K562 (cell line): ENCODE data around the gene BCHE. TPM values are rescaled to one million over a fixed set of nuclear protein-coding genes. Genes with fewer than 3 reads are reported as not detected.

ENCODE experiments used
- DDX20 ChIP-seq: fragments of 450-650 bp; IDR thresholded peaks from 2 replicates; pipeline ENCODE4 v1.6.1; 2016; ENCODE audit warnings: missing genetic modification characterization, low read depth, mild to moderate bottlenecking, missing compliant biosample characterization, moderate library complexity
- LARP7 ChIP-seq: fragments of 450-650 bp; IDR thresholded peaks from 2 replicates; pipeline ENCODE4 v1.6.1; 2016
- NCOA2 ChIP-seq, 2 experiments: fragments of 450-650 bp; IDR thresholded peaks; 2 replicates each; pipeline ENCODE4 v1.6.1; 2018; ENCODE audit warnings: mild to moderate bottlenecking in 2 of 2, moderate library complexity in 1 of 2; ENCODE audit not compliant: partially characterized antibody in 2 of 2
- NR2F6 ChIP-seq: fragments of 450-650 bp; formaldehyde crosslinking; IDR thresholded peaks from 2 replicates; pipeline ENCODE4 v1.4.0; 2020; ENCODE audit warnings: mild to moderate bottlenecking
- POLR2AphosphoS5 ChIP-seq: IDR thresholded peaks from 2 replicates; pipeline ENCODE4 v1.6.1; 2011; ENCODE audit warnings: mild to moderate bottlenecking, low read depth, low read length, moderate library complexity; ENCODE audit not compliant: control insufficient read depth, insufficient read depth
- ZBTB8A ChIP-seq: fragments of 450-650 bp; IDR thresholded peaks from 2 replicates; pipeline ENCODE4 v1.6.1; 2018; ENCODE audit warnings: mild to moderate bottlenecking, moderate library complexity; ENCODE audit not compliant: partially characterized antibody
- polyA plus RNA-seq, 8 experiments: library from polyadenylated mRNA; depleted of rRNA in 4 of 8; stranded (reverse) in 5 of 8; unstranded in 3 of 8; fragments of >200 nt; fragmentation: Nextera tagmentation in 2 of 8; fragmentation: Illumina TruSeq in 1 of 8; extraction: Ambion mirVana in 2 of 8; extraction: Trizol in 1 of 8; gene quantifications; 2 replicates each; pipeline versions ENCODE4 v1.2.1 to v1.2.3, GENCODE V29; 2011 to 2014; ENCODE audit warnings: inconsistent platforms in 1 of 8, missing spikeins in 1 of 8
- total RNA-seq, 7 experiments: library from RNA; depleted of rRNA in 6 of 7; stranded (reverse); fragments of >200 nt in 6 of 7; fragmentation: Illumina TruSeq in 2 of 7; extraction: Trizol in 2 of 7; gene quantifications; 2 replicates each; pipeline versions ENCODE4 v1.2.1 to v1.2.3, GENCODE V29; 2011 to 2021; ENCODE audit warnings: low replicate concordance in 1 of 7
- TF ChIP-seq, protein P1 (sequence below): fragments of 150-350 bp; conservative IDR thresholded peaks from 2 replicates; pipeline ENCODE4 v1.6.1; 2014; ENCODE audit warnings: low read length
- TF ChIP-seq, protein P2 (sequence below): sonication (generic); formaldehyde crosslinking; IDR thresholded peaks from 2 replicates; pipeline ENCODE4 v1.8.1; 2022; ENCODE audit warnings: missing genetic modification reagents

BCHE gene
- total and polyA plus RNA-seq, 9 of the 15 experiments (the other 6 are each of a cell fraction or from before 2014, with no cell fraction given) = 0.09 to 0.24 (median 0.12) TPM; not detected in 2

DNA sequence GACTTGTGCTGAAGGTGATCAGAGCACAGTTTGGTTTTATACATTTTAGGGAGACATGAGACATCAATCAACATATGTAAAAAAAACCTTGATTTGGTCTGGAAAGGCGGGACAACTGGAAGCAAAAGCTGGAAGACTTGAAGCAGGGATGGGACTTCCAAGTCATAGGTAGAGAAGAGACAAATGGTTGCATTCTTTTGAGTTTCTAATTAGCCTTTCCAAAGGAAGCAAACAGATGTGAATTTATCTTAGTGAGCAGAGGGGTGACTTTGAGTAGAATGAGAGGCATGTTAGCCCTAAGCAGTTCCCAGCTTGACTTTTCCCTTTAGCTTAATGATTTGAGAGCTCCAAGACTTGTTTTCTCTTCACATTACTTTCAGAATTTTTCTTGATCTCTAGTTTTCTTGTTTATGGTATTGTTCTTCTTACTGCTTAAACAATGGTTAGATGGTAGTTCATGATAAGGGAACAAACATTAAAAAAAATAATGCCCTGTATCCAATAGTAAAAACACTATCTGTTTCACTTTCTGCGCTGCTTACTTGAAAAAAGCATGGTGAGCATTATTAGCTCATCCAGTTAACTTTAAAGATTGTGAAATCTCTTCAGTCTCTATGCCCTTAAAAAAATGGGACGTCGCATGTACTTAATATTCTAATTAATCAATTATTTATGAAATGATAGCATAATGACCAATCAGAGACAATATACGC lies 48.5 kb upstream of the BCHE start (continued):
- TF ChIP-seq ZBTB8A = no peak
- TF ChIP-seq, protein P1, sequence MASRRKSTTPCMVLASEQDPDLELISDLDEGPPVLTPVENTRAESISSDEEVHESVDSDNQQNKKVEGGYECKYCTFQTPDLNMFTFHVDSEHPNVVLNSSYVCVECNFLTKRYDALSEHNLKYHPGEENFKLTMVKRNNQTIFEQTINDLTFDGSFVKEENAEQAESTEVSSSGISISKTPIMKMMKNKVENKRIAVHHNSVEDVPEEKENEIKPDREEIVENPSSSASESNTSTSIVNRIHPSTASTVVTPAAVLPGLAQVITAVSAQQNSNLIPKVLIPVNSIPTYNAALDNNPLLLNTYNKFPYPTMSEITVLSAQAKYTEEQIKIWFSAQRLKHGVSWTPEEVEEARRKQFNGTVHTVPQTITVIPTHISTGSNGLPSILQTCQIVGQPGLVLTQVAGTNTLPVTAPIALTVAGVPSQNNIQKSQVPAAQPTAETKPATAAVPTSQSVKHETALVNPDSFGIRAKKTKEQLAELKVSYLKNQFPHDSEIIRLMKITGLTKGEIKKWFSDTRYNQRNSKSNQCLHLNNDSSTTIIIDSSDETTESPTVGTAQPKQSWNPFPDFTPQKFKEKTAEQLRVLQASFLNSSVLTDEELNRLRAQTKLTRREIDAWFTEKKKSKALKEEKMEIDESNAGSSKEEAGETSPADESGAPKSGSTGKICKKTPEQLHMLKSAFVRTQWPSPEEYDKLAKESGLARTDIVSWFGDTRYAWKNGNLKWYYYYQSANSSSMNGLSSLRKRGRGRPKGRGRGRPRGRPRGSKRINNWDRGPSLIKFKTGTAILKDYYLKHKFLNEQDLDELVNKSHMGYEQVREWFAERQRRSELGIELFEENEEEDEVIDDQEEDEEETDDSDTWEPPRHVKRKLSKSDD = no peak
- no peak for TF ChIP-seq POLR2AphosphoS5
- TF ChIP-seq DDX20 (tag) = no peak
- no peak for TF ChIP-seq NCOA2 (IDR thresholded peaks at IDR 0.05; ENCODE audit: partially characterized antibody in 2 of 2)
- TF ChIP-seq, protein P2, sequence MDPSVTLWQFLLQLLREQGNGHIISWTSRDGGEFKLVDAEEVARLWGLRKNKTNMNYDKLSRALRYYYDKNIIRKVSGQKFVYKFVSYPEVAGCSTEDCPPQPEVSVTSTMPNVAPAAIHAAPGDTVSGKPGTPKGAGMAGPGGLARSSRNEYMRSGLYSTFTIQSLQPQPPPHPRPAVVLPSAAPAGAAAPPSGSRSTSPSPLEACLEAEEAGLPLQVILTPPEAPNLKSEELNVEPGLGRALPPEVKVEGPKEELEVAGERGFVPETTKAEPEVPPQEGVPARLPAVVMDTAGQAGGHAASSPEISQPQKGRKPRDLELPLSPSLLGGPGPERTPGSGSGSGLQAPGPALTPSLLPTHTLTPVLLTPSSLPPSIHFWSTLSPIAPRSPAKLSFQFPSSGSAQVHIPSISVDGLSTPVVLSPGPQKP (CRISPR knock-in tag) = no peak
- TF ChIP-seq NR2F6 (CRISPR knock-in tag) = no peak
- no peak for TF ChIP-seq LARP7
